Subcutaneous adipose tissue (tissue), 4 donors: ENCODE measurements around the gene PARP11. TPM values are rescaled to one million over a fixed set of nuclear protein-coding genes. Genes with fewer than 3 reads are reported as not detected.

Experiments used
- CTCF ChIP-seq: fragments of 450-650 bp; IDR thresholded peaks from one replicate; pipeline ENCODE4 v1.5.1; 2016; ENCODE audit warnings: low read depth, mild to moderate bottlenecking, control low read depth, antibody characterized with exemption, moderate library complexity
- total RNA-seq, 4 donors: library from RNA; depleted of rRNA; stranded (reverse); fragments of >200 nt; gene quantifications; one replicate each; pipeline ENCODE4 v1.1.0, GENCODE V29; 2016

PARP11 gene
- total RNA-seq, 4 donors from 2014 or later = 5.3 to 10.3 (median 8.6) TPM

- TF ChIP-seq CTCF = no peak
Observed at GRCh38 chr12:3884671-3885070, 11.5 kb upstream of the PARP11 start.

- TF ChIP-seq CTCF = no peak
Observed at GRCh38 chr12:3882896-3883564, 9.8 kb upstream of the PARP11 start.

- no peak for TF ChIP-seq CTCF
Observed at GRCh38 chr12:3882406-3882805, 9.2 kb upstream of the PARP11 start.

GRCh38 chr12:3881281-3881950, 8.2 kb upstream of the PARP11 start:
- no peak for TF ChIP-seq CTCF

- no peak for TF ChIP-seq CTCF
Observed at GRCh38 chr12:3879846-3880245, 6.6 kb upstream of the PARP11 start.

GRCh38 chr12:3871356-3871755, 1.8 kb downstream of the PARP11 start:
- no peak for TF ChIP-seq CTCF

- no peak for TF ChIP-seq CTCF
Observed at GRCh38 chr12:3869865-3870264, 3.3 kb downstream of the PARP11 start.
